T-helper 2 cell treated with Interferon-gamma antibody and Interleukin-4, amounts not matched to agents 5 μg/mL and 100 μg/mL, for 36 hours (primary cell): Measurements from ENCODE around the gene ACO1.
A peak's percentile ranks its signal among the peaks of the same experiment; 100 is the strongest.

Experiments used
- DNase-seq: peaks from one replicate; pipeline ENCODE4 v3.0.0; 2021; ENCODE audit warnings: low spot score
- H3K27ac Mint-ChIP-seq: one replicate; pipeline ENCODE4 v1.8.0; 2021; ENCODE audit warnings: mild to moderate bottlenecking, mixed read lengths
- H3K27me3 Mint-ChIP-seq: one replicate; pipeline ENCODE4 v1.8.0; 2021; ENCODE audit warnings: low read depth, mixed read lengths
- H3K36me3 Mint-ChIP-seq: one replicate; pipeline ENCODE4 v1.8.0; 2021; ENCODE audit warnings: low read depth, mixed read lengths
- H3K4me1 Mint-ChIP-seq: one replicate; pipeline ENCODE4 v1.8.0; 2021; ENCODE audit warnings: low read depth, mixed read lengths
- H3K4me3 Mint-ChIP-seq: one replicate; pipeline ENCODE4 v1.8.0; 2022; ENCODE audit warnings: mild to moderate bottlenecking, moderate library complexity, mixed read lengths
- H3K9me3 Mint-ChIP-seq: one replicate; pipeline ENCODE4 v1.8.0; 2021; ENCODE audit warnings: mixed read lengths

Gene ACO1

GRCh38 chr9:32360983-32361673 lies 23.3 kb upstream of the ACO1 start:
- DNase-seq, result no peak
- Mint-ChIP-seq H3K27me3 (peaks cover 2% of the 10 kb centered on the region), H3K4me1 (no peaks in the 10 kb centered on the region), H3K36me3 (no peaks in the 10 kb centered on the region), H3K4me3 (no peak overlapping the region), H3K9me3 (no peaks in the 10 kb centered on the region), H3K27ac (no peak overlapping the region)

- H3K27ac Mint-ChIP-seq, result no peak overlapping the region
- peaks cover 2% of the 10 kb centered on the region for H3K27me3 Mint-ChIP-seq
- H3K4me1 Mint-ChIP-seq, result no peaks in the 10 kb centered on the region
- no peaks in the 10 kb centered on the region for H3K36me3 Mint-ChIP-seq
- no peak overlapping the region for H3K4me3 Mint-ChIP-seq
- peaks cover 10% of the 10 kb centered on the region for H3K9me3 Mint-ChIP-seq
- no peak for DNase-seq
Measured at GRCh38 chr9:32371279-32371678, 13.2 kb upstream of the ACO1 start.

- Mint-ChIP-seq H3K36me3 (no peaks in the 10 kb centered on the region), H3K27me3 (peaks cover 2% of the 10 kb centered on the region), H3K4me3 (no peak overlapping the region), H3K27ac (no peak overlapping the region), H3K9me3 (peaks cover 10% of the 10 kb centered on the region), H3K4me1 (no peaks in the 10 kb centered on the region)
- DNase-seq, result no peak
Measured at GRCh38 chr9:32371679-32372078, 12.8 kb upstream of the ACO1 start.

GRCh38 chr9:32376285-32376684 lies 8.2 kb upstream of the ACO1 start:
- Mint-ChIP-seq H3K9me3 (no peaks in the 10 kb centered on the region), H3K27me3 (peaks cover 13% of the 10 kb centered on the region), H3K27ac (no peak overlapping the region), H3K4me3 (no peak overlapping the region), H3K36me3 (no peaks in the 10 kb centered on the region), H3K4me1 (peaks cover 12% of the 10 kb centered on the region)
- no peak for DNase-seq

- peaks cover 13% of the 10 kb centered on the region for H3K4me1 Mint-ChIP-seq
- peak overlapping the region; percentile 33 for H3K4me3 Mint-ChIP-seq
- H3K27me3 Mint-ChIP-seq, result peaks cover 30% of the 10 kb centered on the region
- H3K9me3 Mint-ChIP-seq, result no peaks in the 10 kb centered on the region
- DNase-seq, result peak; percentile 38
- no peaks in the 10 kb centered on the region for H3K36me3 Mint-ChIP-seq
- no peak overlapping the region for H3K27ac Mint-ChIP-seq
Measured at GRCh38 chr9:32378496-32378895, 5.9 kb upstream of the ACO1 start.

- Mint-ChIP-seq H3K27ac (no peak overlapping the region), H3K9me3 (no peaks in the 10 kb centered on the region), H3K4me3 (peak overlapping the region; percentile 33), H3K36me3 (no peaks in the 10 kb centered on the region), H3K4me1 (peaks cover 17% of the 10 kb centered on the region), H3K27me3 (peaks cover 30% of the 10 kb centered on the region)
- peak; percentile 35 for DNase-seq
Measured at GRCh38 chr9:32378993-32379729, 5.3 kb upstream of the ACO1 start.

- no peaks in the 10 kb centered on the region for H3K9me3 Mint-ChIP-seq
- H3K4me3 Mint-ChIP-seq, result no peak overlapping the region
- no peaks in the 10 kb centered on the region for H3K36me3 Mint-ChIP-seq
- peaks cover 21% of the 10 kb centered on the region for H3K4me1 Mint-ChIP-seq
- DNase-seq, result no peak
- H3K27ac Mint-ChIP-seq, result no peak overlapping the region
- peaks cover 28% of the 10 kb centered on the region for H3K27me3 Mint-ChIP-seq
Measured at GRCh38 chr9:32380944-32381343, 3.5 kb upstream of the ACO1 start.

GRCh38 chr9:32382565-32383320 lies 1.7 kb upstream of the ACO1 start:
- Mint-ChIP-seq H3K27me3 (peaks cover 28% of the 10 kb centered on the region), H3K36me3 (no peaks in the 10 kb centered on the region), H3K4me3 (no peak overlapping the region), H3K27ac (no peak overlapping the region), H3K9me3 (no peaks in the 10 kb centered on the region), H3K4me1 (peaks cover 21% of the 10 kb centered on the region)
- DNase-seq, result no peak

- peak overlapping the region; percentile 57 for H3K4me3 Mint-ChIP-seq
- H3K27ac Mint-ChIP-seq, result peak overlapping the region; percentile 37
- no peak for DNase-seq
- no peaks in the 10 kb centered on the region for H3K9me3 Mint-ChIP-seq
- H3K4me1 Mint-ChIP-seq, result peaks cover 15% of the 10 kb centered on the region
- H3K36me3 Mint-ChIP-seq, result no peaks in the 10 kb centered on the region
- peaks cover 28% of the 10 kb centered on the region for H3K27me3 Mint-ChIP-seq
Measured at GRCh38 chr9:32384002-32384363, 460 bp upstream of the ACO1 start.

GRCh38 chr9:32385152-32385884 lies 875 bp downstream of the ACO1 start:
- no peak for DNase-seq
- H3K27me3 Mint-ChIP-seq, result peaks cover 19% of the 10 kb centered on the region
- H3K27ac Mint-ChIP-seq, result no peak overlapping the region

GRCh38 chr9:32385885-32386283 lies 1.4 kb downstream of the ACO1 start:
- H3K9me3 Mint-ChIP-seq, result no peaks in the 10 kb centered on the region
- no peak for DNase-seq
- H3K27ac Mint-ChIP-seq, result no peak overlapping the region
- H3K36me3 Mint-ChIP-seq, result no peaks in the 10 kb centered on the region
- peaks cover 17% of the 10 kb centered on the region for H3K27me3 Mint-ChIP-seq
- peak overlapping the region; percentile 20 for H3K4me3 Mint-ChIP-seq
- H3K4me1 Mint-ChIP-seq, result peaks cover 9% of the 10 kb centered on the region

More at GRCh38 chr9:32385152-32385884, 875 bp downstream of the ACO1 start:
- no peaks in the 10 kb centered on the region for H3K36me3 Mint-ChIP-seq
- no peaks in the 10 kb centered on the region for H3K9me3 Mint-ChIP-seq
- H3K4me3 Mint-ChIP-seq, result peak overlapping the region; percentile 83
- H3K4me1 Mint-ChIP-seq, result peaks cover 9% of the 10 kb centered on the region

- Mint-ChIP-seq H3K9me3 (no peaks in the 10 kb centered on the region), H3K27ac (no peak overlapping the region)
- DNase-seq, result no peak
Measured at GRCh38 chr9:32387256-32387655, 2.8 kb downstream of the ACO1 start.

GRCh38 chr9:32389365-32389764 lies 4.9 kb downstream of the ACO1 start:
- Mint-ChIP-seq H3K4me1 (peaks cover 4% of the 10 kb centered on the region), H3K9me3 (no peaks in the 10 kb centered on the region), H3K4me3 (no peak overlapping the region), H3K27me3 (no peaks in the 10 kb centered on the region), H3K36me3 (no peaks in the 10 kb centered on the region), H3K27ac (no peak overlapping the region)
- DNase-seq, result no peak

More at GRCh38 chr9:32387256-32387655, 2.8 kb downstream of the ACO1 start:
- Mint-ChIP-seq H3K4me1 (peaks cover 9% of the 10 kb centered on the region), H3K36me3 (no peaks in the 10 kb centered on the region), H3K4me3 (no peak overlapping the region), H3K27me3 (peaks cover 8% of the 10 kb centered on the region)
